Neural cell (in vitro differentiated cells): ENCODE measurements around the gene SPTSSB.

ENCODE experiments used
- CTCF ChIP-seq: fragments of 450-650 bp; IDR thresholded peaks from 2 replicates; pipeline ENCODE4 v1.5.1; 2014; ENCODE audit warnings: antibody characterized with exemption, mild to moderate bottlenecking, moderate library complexity; ENCODE audit not compliant: poor library complexity, severe bottlenecking
- EP300 ChIP-seq: fragments of 450-650 bp; conservative IDR thresholded peaks from 2 replicates; pipeline ENCODE4 v1.6.1; 2014; ENCODE audit warnings: antibody characterized with exemption, mild to moderate bottlenecking, moderate library complexity; ENCODE audit not compliant: poor library complexity, severe bottlenecking
- EZH2 ChIP-seq: fragments of 200-600, 300-800 bp; shearing (Covaris generic), sonication (generic); IDR thresholded peaks from 2 replicates; pipeline ENCODE4 v1.6.1; 2014; ENCODE audit warnings: antibody characterized with exemption, low read length, borderline replicate concordance, mild to moderate bottlenecking; ENCODE audit not compliant: insufficient read depth, poor library complexity, severe bottlenecking
- MXI1 ChIP-seq: fragments of 450-650 bp; conservative IDR thresholded peaks from 2 replicates; pipeline ENCODE4 v1.6.1; 2014; ENCODE audit warnings: antibody characterized with exemption, mild to moderate bottlenecking; ENCODE audit not compliant: poor library complexity, severe bottlenecking
- POLR2AphosphoS5 ChIP-seq: IDR thresholded peaks from 2 replicates; pipeline ENCODE4 v1.6.1; 2012
- RAD21 ChIP-seq: fragments of 450-650 bp; conservative IDR thresholded peaks from 2 replicates; pipeline ENCODE4 v1.6.1; 2014; ENCODE audit warnings: antibody characterized with exemption, mild to moderate bottlenecking, moderate library complexity
- REST ChIP-seq: IDR thresholded peaks from 2 replicates; pipeline ENCODE4 v1.6.1; 2012; ENCODE audit warnings: borderline replicate concordance
- TAF1 ChIP-seq: IDR thresholded peaks from 2 replicates; pipeline ENCODE4 v1.6.1; 2012; ENCODE audit warnings: low read depth

GRCh38 chr3:161310649-161311423 is 60.5 kb downstream of the SPTSSB start:
- TF ChIP-seq CTCF (no peak), POLR2AphosphoS5 (no peak), TAF1 (no peak), EZH2 (no peak), EP300 (no peak), RAD21 (no peak), REST (no peak), MXI1 (no peak)
